Nephron progenitor cell (in vitro differentiated cells): ENCODE measurements around the gene SIRT5.

Source experiments
- DNase-seq: peaks from one replicate; pipeline ENCODE4 v3.0.0; 2021
- H3K27ac Mint-ChIP-seq: 2 replicates; pipeline ENCODE4 v1.8.0; 2021; ENCODE audit warnings: mild to moderate bottlenecking, moderate library complexity, mixed read lengths
- H3K27me3 Mint-ChIP-seq: 2 replicates; pipeline ENCODE4 v1.8.0; 2021; ENCODE audit warnings: mild to moderate bottlenecking, low read depth, mixed read lengths; ENCODE audit not compliant: poor library complexity
- H3K36me3 Mint-ChIP-seq: 2 replicates; pipeline ENCODE4 v1.8.0; 2021; ENCODE audit warnings: low read depth, mixed read lengths
- H3K4me1 Mint-ChIP-seq: 2 replicates; pipeline ENCODE4 v1.8.0; 2021; ENCODE audit warnings: mixed read lengths
- H3K4me3 Mint-ChIP-seq: 2 replicates; pipeline ENCODE4 v1.8.0; 2021; ENCODE audit warnings: mild to moderate bottlenecking, moderate library complexity, mixed read lengths
- H3K9me3 Mint-ChIP-seq: 2 replicates; pipeline ENCODE4 v1.8.0; 2021; ENCODE audit warnings: mild to moderate bottlenecking, moderate library complexity, mixed read lengths
- TF ChIP-seq, protein P1 (sequence below): fragments of 200-600 bp; sonication (generic); IDR thresholded peaks from 2 replicates; pipeline ENCODE4 v1.5.0; 2021; ENCODE audit warnings: antibody characterized with exemption

The SIRT5 gene

DNA sequence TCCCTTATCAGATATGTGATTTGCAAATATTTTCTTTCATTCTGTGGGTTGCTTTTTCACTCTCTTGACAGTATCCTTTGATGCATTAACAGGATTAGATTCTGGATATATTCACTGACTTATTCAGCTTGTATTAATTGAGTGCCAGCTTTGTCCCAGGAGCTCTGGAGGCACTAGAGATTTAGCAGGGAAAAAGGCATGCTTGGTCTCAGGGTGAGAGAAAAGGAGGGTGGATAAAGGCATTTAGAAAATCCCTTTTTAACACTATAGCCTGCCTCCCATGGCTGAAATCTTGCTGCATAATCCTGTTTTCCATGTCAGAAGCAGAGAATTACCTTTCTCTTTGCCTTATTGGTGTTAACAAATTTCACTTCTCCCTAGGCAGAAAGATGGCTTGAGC, 28.5 kb upstream of the SIRT5 start:
- Mint-ChIP-seq H3K27me3 (no peaks in the 10 kb centered on the region), H3K4me1 (peaks cover 14% of the 10 kb centered on the region), H3K4me3 (no peak overlapping the region), H3K9me3 (peaks cover 14% of the 10 kb centered on the region), H3K36me3 (peaks cover 3% of the 10 kb centered on the region), H3K27ac (no peak overlapping the region)
- no peak for DNase-seq
- TF ChIP-seq, protein P1, sequence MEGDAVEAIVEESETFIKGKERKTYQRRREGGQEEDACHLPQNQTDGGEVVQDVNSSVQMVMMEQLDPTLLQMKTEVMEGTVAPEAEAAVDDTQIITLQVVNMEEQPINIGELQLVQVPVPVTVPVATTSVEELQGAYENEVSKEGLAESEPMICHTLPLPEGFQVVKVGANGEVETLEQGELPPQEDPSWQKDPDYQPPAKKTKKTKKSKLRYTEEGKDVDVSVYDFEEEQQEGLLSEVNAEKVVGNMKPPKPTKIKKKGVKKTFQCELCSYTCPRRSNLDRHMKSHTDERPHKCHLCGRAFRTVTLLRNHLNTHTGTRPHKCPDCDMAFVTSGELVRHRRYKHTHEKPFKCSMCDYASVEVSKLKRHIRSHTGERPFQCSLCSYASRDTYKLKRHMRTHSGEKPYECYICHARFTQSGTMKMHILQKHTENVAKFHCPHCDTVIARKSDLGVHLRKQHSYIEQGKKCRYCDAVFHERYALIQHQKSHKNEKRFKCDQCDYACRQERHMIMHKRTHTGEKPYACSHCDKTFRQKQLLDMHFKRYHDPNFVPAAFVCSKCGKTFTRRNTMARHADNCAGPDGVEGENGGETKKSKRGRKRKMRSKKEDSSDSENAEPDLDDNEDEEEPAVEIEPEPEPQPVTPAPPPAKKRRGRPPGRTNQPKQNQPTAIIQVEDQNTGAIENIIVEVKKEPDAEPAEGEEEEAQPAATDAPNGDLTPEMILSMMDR = no peak

DNA sequence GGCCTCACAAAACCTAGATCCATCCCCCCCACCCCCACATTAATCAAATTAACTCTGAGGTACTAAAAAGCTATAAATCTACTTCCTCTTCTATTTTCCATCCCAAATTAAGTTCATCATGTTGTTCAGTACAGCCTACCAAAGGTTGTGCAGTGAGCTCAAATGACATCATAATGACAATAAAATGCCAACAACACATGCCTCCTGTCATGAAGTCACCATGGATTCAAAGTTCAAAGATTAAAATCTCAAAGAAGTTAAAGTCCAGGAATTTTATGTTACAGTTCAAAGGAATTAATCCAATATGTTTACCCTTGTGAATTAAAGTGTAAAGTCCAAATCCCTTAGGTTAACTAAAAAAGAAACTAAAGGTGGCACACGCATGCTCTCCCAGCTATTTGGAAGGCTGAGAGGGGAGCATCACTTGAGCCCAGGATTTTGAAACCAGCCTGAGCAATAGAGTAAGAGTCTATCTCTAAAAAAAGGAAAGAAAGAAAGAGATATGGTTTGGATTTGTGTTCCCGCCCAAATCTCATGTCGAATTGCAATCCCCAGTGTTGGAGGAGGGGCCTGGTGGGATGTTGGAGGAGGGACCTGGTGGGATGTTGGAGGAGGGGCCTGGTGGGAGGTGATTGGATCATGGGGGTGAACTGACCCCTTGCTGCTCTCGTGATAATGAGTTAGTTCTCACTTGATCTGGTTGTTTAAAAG, 25.7 kb upstream of the SIRT5 start:
- Mint-ChIP-seq H3K27me3 (no peaks in the 10 kb centered on the region), H3K27ac (peak overlapping the region; percentile 26), H3K4me3 (no peak overlapping the region), H3K4me1 (peaks cover 14% of the 10 kb centered on the region), H3K36me3 (peaks cover 3% of the 10 kb centered on the region), H3K9me3 (peaks cover 11% of the 10 kb centered on the region)
- no peak for DNase-seq
- TF ChIP-seq, protein P1 = no peak

DNA sequence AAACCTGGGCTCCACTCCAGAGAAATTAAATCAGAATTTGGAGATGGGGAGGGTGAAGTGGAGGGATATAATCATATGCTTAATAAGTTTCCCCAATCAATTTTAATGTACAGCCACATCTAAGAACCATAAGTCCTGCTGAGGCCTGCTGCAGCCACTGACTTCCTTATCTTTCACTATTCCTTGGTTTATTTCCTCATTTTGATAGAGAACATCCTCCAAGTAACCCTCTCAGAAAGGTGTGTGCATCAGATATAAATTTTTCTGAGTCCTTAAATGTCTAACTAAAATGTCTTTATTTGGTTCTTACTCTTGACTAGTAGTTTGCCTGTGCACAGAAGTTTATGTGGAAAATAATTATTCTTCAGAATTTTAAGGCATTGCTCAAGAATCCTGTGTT, 23.7 kb upstream of the SIRT5 start:
- Mint-ChIP-seq H3K4me1 (peaks cover 26% of the 10 kb centered on the region), H3K27ac (no peak overlapping the region), H3K4me3 (no peak overlapping the region), H3K36me3 (peaks cover 3% of the 10 kb centered on the region), H3K27me3 (no peaks in the 10 kb centered on the region), H3K9me3 (peaks cover 2% of the 10 kb centered on the region)
- DNase-seq = no peak
- TF ChIP-seq, protein P1 = no peak

DNA sequence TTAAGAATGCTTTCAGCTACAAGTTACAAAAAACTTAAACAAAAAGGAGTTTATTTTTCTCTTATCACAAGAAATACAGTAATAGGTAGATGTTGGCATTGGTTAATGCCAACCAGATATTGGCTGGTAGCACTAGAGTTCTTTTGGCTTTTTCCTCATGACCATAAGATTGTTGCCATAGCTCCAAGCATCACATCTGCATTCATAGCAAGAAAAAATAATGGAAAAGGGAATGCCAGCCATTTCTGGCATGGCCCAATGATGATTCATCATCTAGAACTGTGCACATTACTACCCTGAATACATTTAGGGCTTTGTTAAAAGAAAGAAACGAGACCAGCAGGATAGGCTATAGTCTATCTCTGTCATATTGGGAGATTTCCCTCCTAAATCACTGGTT, 20.8 kb upstream of the SIRT5 start:
- Mint-ChIP-seq H3K4me3 (no peak overlapping the region), H3K9me3 (no peaks in the 10 kb centered on the region), H3K36me3 (peaks cover 3% of the 10 kb centered on the region), H3K4me1 (peaks cover 26% of the 10 kb centered on the region), H3K27me3 (no peaks in the 10 kb centered on the region), H3K27ac (no peak overlapping the region)
- no peak for DNase-seq
- TF ChIP-seq, protein P1 = no peak

DNA sequence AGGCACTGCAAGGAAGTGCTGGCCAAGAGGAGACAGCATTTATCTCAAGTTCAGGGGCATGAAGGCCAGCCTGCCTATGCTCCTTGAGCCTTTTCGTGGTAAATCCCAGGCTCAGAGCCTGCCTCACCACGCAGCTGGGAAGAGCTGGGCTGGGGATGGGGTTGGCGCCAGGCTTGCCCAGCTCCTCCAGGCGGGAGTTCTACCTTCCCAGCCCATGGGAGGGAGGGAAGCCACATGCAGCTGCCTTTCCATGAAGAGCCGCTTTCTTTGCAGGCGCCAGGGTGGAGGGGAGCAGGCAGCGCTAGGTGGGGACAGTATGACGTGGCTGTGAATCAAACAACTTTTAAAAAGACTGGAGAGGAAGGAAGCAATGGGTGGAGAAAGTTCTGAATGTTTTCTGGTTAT, 19.5 kb upstream of the SIRT5 start:
- Mint-ChIP-seq H3K4me3 (no peak overlapping the region), H3K36me3 (no peaks in the 10 kb centered on the region)
- peak; percentile 42 for DNase-seq

DNA sequence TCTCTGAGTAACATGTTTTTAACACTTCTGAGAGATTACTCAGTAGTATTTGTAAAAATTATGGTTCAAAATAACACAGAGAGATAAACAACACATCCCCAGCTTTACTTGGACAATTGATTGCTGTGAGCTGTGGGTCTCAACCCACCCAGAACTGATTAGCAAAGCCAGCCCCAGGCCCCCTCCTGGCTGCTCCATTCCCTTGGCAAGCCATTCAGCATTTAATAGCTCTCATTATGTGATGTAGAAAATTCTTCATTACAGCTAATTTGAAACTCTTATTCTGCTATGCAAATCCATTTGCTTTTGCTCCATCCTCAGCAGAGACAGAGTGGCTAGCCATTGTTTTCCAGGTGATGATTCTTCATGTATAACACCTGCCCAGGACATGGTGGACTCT, 16.6 kb upstream of the SIRT5 start:
- no peaks in the 10 kb centered on the region for H3K9me3 Mint-ChIP-seq
- H3K27ac Mint-ChIP-seq = no peak overlapping the region
- H3K27me3 Mint-ChIP-seq = no peaks in the 10 kb centered on the region
- DNase-seq = no peak
- no peaks in the 10 kb centered on the region for H3K36me3 Mint-ChIP-seq
- H3K4me1 Mint-ChIP-seq = peaks cover 56% of the 10 kb centered on the region
- H3K4me3 Mint-ChIP-seq = no peak overlapping the region
- TF ChIP-seq, protein P1 = no peak

More for the DNA sequence above, 19.5 kb upstream of the SIRT5 start:
- TF ChIP-seq, protein P1 = no peak
- Mint-ChIP-seq H3K9me3 (no peaks in the 10 kb centered on the region), H3K27ac (no peak overlapping the region), H3K4me1 (peaks cover 27% of the 10 kb centered on the region), H3K27me3 (no peaks in the 10 kb centered on the region)
